OCI-LY3 (cell line): ENCODE measurements around the gene NME3.

ENCODE experiments used
- H2AFZ ChIP-seq: fragments of 200-600, 300-600 bp; shearing (Covaris generic); 2 replicates; pipeline ENCODE4 v1.6.0; 2014; ENCODE audit warnings: antibody characterized with exemption, low read depth, low read length
- H3K27ac ChIP-seq: fragments of 200-600, 300-600 bp; sonication (generic); 2 replicates; pipeline ENCODE4 v1.5.1; 2014; ENCODE audit warnings: mild to moderate bottlenecking, low read length, moderate library complexity, mixed read lengths
- H3K27me3 ChIP-seq: fragments of 200-600, 300-600 bp; sonication (generic); 2 replicates; pipeline ENCODE4 v1.6.1; 2014; ENCODE audit warnings: low read depth, low read length, mixed read lengths
- H3K36me3 ChIP-seq: fragments of 200-600, 300-600 bp; sonication (generic); replicated peaks from 2 replicates; pipeline ENCODE3; 2014; ENCODE audit warnings: low read depth, low read length, mixed read lengths
- H3K4me1 ChIP-seq: fragments of 300-600, 200-600 bp; sonication (generic); 2 replicates; pipeline ENCODE4 v1.6.1; 2014; ENCODE audit warnings: low read length, mixed read lengths
- H3K4me2 ChIP-seq: fragments of 200-600, 300-600 bp; sonication (generic); 2 replicates; pipeline ENCODE4 v1.6.1; 2014; ENCODE audit warnings: low read length, mixed read lengths
- H3K4me3 ChIP-seq: fragments of 300-600, 200-600 bp; sonication (generic); 2 replicates; pipeline ENCODE4 v1.5.1; 2014; ENCODE audit warnings: antibody characterized with exemption, mild to moderate bottlenecking, low read length, moderate library complexity
- H3K79me2 ChIP-seq: fragments of 300-600, 200-600 bp; shearing (Covaris generic); 2 replicates; pipeline ENCODE4 v1.6.1; 2014; ENCODE audit warnings: mild to moderate bottlenecking, low read length, mixed read lengths
- H3K9ac ChIP-seq: fragments of 300-600, 200-600 bp; shearing (Covaris generic); 2 replicates; pipeline ENCODE4 v1.6.0; 2014; ENCODE audit warnings: mild to moderate bottlenecking, low read length, moderate library complexity
- H3K9me3 ChIP-seq: fragments of 200-600, 300-600 bp; shearing (Covaris generic); 2 replicates; pipeline ENCODE4 v1.6.1; 2014; ENCODE audit warnings: low read length, mixed read lengths; ENCODE audit not compliant: insufficient read depth
- H4K20me1 ChIP-seq: fragments of 200-600, 300-600 bp; sonication (generic); 2 replicates; pipeline ENCODE4 v1.6.1; 2016; ENCODE audit warnings: low read length, mixed read lengths; ENCODE audit not compliant: insufficient read depth
- EZH2phosphoT487 ChIP-seq: fragments of 200-600 bp; shearing (Covaris generic); IDR thresholded peaks from 2 replicates; pipeline ENCODE4 v1.6.1; 2018; ENCODE audit warnings: antibody characterized with exemption, mixed run types, low read depth
- TF ChIP-seq, protein P1 (sequence below): fragments of 200-600, 300-600 bp; sonication (generic); IDR thresholded peaks from 2 replicates; pipeline ENCODE4 v1.5.1; 2014; ENCODE audit warnings: antibody characterized with exemption, low read length, low read depth

Gene NME3

DNA sequence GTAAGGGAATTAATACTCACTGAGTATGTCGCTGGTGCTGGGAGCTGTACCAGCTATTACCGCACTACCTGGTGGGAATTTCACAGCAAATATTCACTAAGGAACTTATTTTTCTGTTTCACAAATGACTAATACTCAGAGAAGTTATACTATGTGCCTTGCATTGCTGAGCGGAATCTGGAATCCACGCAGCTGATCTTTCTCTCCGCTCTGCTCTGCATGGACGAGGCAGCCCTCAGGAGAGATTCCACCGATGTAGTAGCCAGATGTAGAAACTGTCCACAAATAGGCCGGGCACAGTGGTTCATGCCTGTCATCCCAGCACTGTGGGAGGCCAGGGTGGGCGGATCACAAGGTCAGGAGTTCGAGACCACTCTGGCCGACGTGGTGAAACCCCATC lies 17.1 kb downstream of the NME3 start:
- Histone ChIP-seq H3K4me1 (no peaks in the 10 kb centered on the region), H3K27ac (no peak overlapping the region), H3K36me3 (peaks cover 3% of the 10 kb centered on the region), H3K79me2 (no peaks in the 10 kb centered on the region), H2AFZ (no peak overlapping the region), H3K4me3 (no peak overlapping the region), H3K9me3 (no peaks in the 10 kb centered on the region), H3K27me3 (no peaks in the 10 kb centered on the region), H4K20me1 (no peaks in the 10 kb centered on the region), H3K9ac (no peak overlapping the region), H3K4me2 (no peak overlapping the region)
- TF ChIP-seq EZH2phosphoT487, result no peak
- TF ChIP-seq, protein P1, sequence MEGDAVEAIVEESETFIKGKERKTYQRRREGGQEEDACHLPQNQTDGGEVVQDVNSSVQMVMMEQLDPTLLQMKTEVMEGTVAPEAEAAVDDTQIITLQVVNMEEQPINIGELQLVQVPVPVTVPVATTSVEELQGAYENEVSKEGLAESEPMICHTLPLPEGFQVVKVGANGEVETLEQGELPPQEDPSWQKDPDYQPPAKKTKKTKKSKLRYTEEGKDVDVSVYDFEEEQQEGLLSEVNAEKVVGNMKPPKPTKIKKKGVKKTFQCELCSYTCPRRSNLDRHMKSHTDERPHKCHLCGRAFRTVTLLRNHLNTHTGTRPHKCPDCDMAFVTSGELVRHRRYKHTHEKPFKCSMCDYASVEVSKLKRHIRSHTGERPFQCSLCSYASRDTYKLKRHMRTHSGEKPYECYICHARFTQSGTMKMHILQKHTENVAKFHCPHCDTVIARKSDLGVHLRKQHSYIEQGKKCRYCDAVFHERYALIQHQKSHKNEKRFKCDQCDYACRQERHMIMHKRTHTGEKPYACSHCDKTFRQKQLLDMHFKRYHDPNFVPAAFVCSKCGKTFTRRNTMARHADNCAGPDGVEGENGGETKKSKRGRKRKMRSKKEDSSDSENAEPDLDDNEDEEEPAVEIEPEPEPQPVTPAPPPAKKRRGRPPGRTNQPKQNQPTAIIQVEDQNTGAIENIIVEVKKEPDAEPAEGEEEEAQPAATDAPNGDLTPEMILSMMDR, result no peak

DNA sequence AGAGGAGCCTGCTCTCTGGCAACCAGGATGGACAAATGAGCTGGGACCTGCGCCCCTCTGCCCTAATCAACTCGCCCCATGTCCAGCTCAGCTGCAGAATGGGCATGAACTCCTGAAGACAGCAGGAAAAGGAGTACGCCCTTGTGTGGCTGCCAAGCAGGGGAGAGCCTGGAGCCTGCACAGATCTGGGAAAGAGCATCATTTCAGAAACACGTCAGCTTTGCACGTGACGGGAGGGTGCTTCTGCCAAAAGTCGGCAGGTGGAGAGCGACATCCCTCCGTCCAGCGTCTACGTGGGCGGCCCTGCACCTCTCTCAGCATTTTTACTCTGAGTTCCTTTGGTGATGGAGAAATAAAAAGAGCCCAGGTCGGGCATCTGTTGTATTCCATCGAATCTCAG lies 18.5 kb downstream of the NME3 start:
- no peaks in the 10 kb centered on the region for H3K27me3 ChIP-seq
- no peak overlapping the region for H3K27ac ChIP-seq
- H3K4me1 ChIP-seq, result no peaks in the 10 kb centered on the region
- no peak overlapping the region for H3K4me3 ChIP-seq
- no peak overlapping the region for H3K9ac ChIP-seq
- peaks cover 3% of the 10 kb centered on the region for H3K36me3 ChIP-seq
- H3K9me3 ChIP-seq, result no peaks in the 10 kb centered on the region
- no peak overlapping the region for H2AFZ ChIP-seq
- H3K79me2 ChIP-seq, result no peaks in the 10 kb centered on the region
- no peaks in the 10 kb centered on the region for H4K20me1 ChIP-seq
- TF ChIP-seq EZH2phosphoT487, result no peak
- TF ChIP-seq, protein P1, result no peak
- no peak overlapping the region for H3K4me2 ChIP-seq

DNA sequence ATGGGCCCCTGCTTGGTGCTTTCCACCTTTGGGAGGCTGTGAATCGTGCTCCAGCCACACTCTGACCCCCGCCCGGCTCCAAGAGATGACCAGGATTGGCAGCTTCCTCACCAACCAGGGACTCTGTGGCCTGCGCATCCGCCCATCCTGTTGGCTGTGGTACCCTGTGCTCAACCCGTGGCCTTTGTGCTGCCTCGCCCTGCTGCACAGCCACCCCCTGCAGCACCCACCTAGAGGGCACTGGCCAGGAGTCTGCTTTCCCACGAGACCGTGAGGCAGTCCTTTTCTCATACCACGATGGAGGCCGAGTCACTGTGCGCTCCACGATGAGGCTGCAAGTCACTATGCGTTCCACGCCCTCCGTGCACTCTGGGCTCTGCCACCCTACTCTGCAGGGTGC lies 19.4 kb downstream of the NME3 start:
- no peak for TF ChIP-seq EZH2phosphoT487

GRCh38 chr16:1749152-1750117 lies 21.9 kb downstream of the NME3 start:
- Histone ChIP-seq H3K4me3 (no peak overlapping the region), H3K27me3 (no peaks in the 10 kb centered on the region), H3K79me2 (no peaks in the 10 kb centered on the region), H3K9ac (no peak overlapping the region), H3K4me2 (no peak overlapping the region), H3K4me1 (no peaks in the 10 kb centered on the region), H3K9me3 (no peaks in the 10 kb centered on the region), H3K36me3 (peaks cover 3% of the 10 kb centered on the region), H4K20me1 (no peaks in the 10 kb centered on the region), H3K27ac (no peak overlapping the region), H2AFZ (no peak overlapping the region)
- TF ChIP-seq EZH2phosphoT487, result no peak
- TF ChIP-seq, protein P1, result no peak

More for the DNA sequence above, 19.4 kb downstream of the NME3 start:
- Histone ChIP-seq H3K36me3 (peaks cover 3% of the 10 kb centered on the region), H3K27ac (no peak overlapping the region), H2AFZ (no peak overlapping the region), H3K4me1 (no peaks in the 10 kb centered on the region), H4K20me1 (no peaks in the 10 kb centered on the region), H3K9ac (no peak overlapping the region), H3K4me2 (no peak overlapping the region), H3K79me2 (no peaks in the 10 kb centered on the region), H3K27me3 (no peaks in the 10 kb centered on the region), H3K4me3 (no peak overlapping the region), H3K9me3 (no peaks in the 10 kb centered on the region)
